ENCODE measurements around the gene INTS14.

- TF ChIP-seq, protein P1, sequence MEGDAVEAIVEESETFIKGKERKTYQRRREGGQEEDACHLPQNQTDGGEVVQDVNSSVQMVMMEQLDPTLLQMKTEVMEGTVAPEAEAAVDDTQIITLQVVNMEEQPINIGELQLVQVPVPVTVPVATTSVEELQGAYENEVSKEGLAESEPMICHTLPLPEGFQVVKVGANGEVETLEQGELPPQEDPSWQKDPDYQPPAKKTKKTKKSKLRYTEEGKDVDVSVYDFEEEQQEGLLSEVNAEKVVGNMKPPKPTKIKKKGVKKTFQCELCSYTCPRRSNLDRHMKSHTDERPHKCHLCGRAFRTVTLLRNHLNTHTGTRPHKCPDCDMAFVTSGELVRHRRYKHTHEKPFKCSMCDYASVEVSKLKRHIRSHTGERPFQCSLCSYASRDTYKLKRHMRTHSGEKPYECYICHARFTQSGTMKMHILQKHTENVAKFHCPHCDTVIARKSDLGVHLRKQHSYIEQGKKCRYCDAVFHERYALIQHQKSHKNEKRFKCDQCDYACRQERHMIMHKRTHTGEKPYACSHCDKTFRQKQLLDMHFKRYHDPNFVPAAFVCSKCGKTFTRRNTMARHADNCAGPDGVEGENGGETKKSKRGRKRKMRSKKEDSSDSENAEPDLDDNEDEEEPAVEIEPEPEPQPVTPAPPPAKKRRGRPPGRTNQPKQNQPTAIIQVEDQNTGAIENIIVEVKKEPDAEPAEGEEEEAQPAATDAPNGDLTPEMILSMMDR (IDR thresholded peaks at IDR 0.05) = no peak
- TF ChIP-seq EZH2 (IDR thresholded peaks at IDR 0.05) = no peak
- no peak for TF ChIP-seq EZH2phosphoT487 (IDR thresholded peaks at IDR 0.05)
These were observed 1.1 kb upstream of the INTS14 start for GRCh38 chr15:65611888-65612615.
